Gastroesophageal sphincter (tissue), 4 donors: ENCODE measurements around the gene TM4SF18. TPM values are rescaled to one million over a fixed set of nuclear protein-coding genes. Genes with fewer than 3 reads are reported as not detected.
"Not testable (repeated sequence)": the region's sequence is repeated elsewhere in the genome, so short reads cannot be mapped to it uniquely, and the experiment has no call there.

Source experiments
- ATAC-seq: fragments of 150-250 bp; one replicate; pipeline ENCODE4 v1.9.1; 2016; ENCODE audit warnings: mild to moderate bottlenecking, moderate library complexity
- H3K27ac ChIP-seq, 4 donors: fragments of 200-600 bp; sonication (generic) in 3 of 4; 1 replicate in 3 of 4; 2 replicates in 1 of 4; pipeline ENCODE4 v1.5.1; 2016 to 2019
- H3K27me3 ChIP-seq: fragments of 200-600 bp; sonication (generic); one replicate; pipeline ENCODE4 v1.5.1; 2019
- H3K36me3 ChIP-seq, 2 donors: fragments of 200-600 bp; sonication (generic); one replicate each; pipeline ENCODE4 v1.5.1; 2019; ENCODE audit warnings: control low read depth in 1 of 2
- H3K4me1 ChIP-seq, 3 donors: fragments of 200-600 bp; sonication (generic); 1 replicate in 2 of 3; 2 replicates in 1 of 3; pipeline ENCODE4 v1.5.1; 2016 to 2019; ENCODE audit warnings: control low read depth in 2 of 3
- H3K4me3 ChIP-seq, 2 donors: fragments of 200-600 bp; sonication (generic); one replicate each; pipeline ENCODE4 v1.5.1; 2019; ENCODE audit warnings: mild to moderate bottlenecking in 1 of 2, moderate library complexity in 1 of 2
- H3K9me3 ChIP-seq, 3 donors: fragments of 200-600 bp; sonication (generic); one replicate each; pipeline ENCODE4 v1.5.1; 2017 to 2019; ENCODE audit warnings: control low read depth in 2 of 3
- EP300 ChIP-seq: sonication (generic); formaldehyde crosslinking; IDR thresholded peaks from one replicate; pipeline ENCODE4 v1.6.1; 2017; ENCODE audit warnings: antibody characterized with exemption, mild to moderate bottlenecking
- POLR2A ChIP-seq, 2 donors: fragments of 450-650 bp; IDR thresholded peaks; one replicate each; pipeline ENCODE4 v1.6.1; 2017; ENCODE audit warnings: antibody characterized with exemption in 2 of 2, mild to moderate bottlenecking in 2 of 2, moderate library complexity in 1 of 2
- POLR2AphosphoS5 ChIP-seq: sonication (generic); formaldehyde crosslinking; IDR thresholded peaks from one replicate; pipeline ENCODE4 v1.6.1; 2017; ENCODE audit warnings: antibody characterized with exemption
- WGBS, 2 donors: methylation state at CpG; one replicate each; pipeline ENCODE4 v1.1.5; 2018; ENCODE audit warnings: low coverage in 1 of 2; 5-methylcytosine and 5-hydroxymethylcytosine counted together
- total RNA-seq, 4 donors: library from RNA; depleted of rRNA; stranded (reverse); fragments of >200 nt; gene quantifications; one replicate each; pipeline ENCODE4 v1.1.0, GENCODE V29; 2016
- TF ChIP-seq, protein P1 (sequence below), 4 experiments: fragments of 200-600 bp in 2 of 4; fragments of 450-650 bp in 2 of 4; sonication (generic) in 1 of 4; IDR thresholded peaks; one replicate each; pipeline ENCODE4 v1.5.1; 2017 to 2019; ENCODE audit warnings: antibody characterized with exemption in 4 of 4, mild to moderate bottlenecking in 2 of 4, moderate library complexity in 2 of 4

The TM4SF18 gene, protein sequence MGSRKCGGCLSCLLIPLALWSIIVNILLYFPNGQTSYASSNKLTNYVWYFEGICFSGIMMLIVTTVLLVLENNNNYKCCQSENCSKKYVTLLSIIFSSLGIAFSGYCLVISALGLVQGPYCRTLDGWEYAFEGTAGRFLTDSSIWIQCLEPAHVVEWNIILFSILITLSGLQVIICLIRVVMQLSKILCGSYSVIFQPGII
- 10 to 100 TPM in 1 of 4 donors, 1 to 10 TPM in 3; 1.7 to 10.2 (median 7.1) TPM for total RNA-seq

DNA sequence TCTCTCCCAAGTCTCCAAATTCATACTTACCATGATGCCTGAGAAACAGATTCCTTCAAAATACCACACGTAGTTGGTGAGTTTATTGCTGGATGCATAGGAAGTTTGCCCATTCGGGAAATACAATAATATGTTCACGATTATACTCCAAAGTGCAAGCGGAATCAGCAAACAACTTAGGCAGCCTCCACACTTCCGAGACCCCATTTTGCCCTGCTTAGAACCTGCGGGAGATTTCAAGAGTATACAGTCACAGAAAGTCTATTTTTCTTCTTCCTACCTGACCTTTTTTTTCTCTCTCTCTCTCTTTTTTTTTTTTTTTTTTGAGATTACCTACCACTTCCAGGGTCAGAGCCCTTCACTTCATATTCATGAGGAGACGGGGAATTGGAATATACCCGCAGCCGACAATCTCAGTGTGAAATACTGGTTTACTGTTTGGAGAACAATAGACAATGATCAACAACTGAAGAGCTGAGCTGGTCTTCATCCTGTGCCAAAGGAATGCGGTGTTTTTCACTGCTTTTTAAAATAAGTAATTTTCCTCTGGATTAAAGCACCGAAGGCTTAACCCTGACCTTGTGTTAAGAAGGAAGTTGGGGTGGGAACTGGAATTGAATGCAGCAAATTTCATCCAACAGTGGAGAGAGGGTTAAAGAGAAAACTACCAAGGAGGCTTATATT is at the start of gene TM4SF18:
TSS of gene TM4SF18 (minus strand) at position 461 of the 684 bp plus-strand sequence. CDS start at position 207, 254 bp downstream.
- H3K27ac ChIP-seq: peak within 1 kb of the TSS in 3 of 4 donors; percentile 33 to 48 (median 39)
- H3K27me3 ChIP-seq: no peaks in the 10 kb centered on the region
- H3K4me3 ChIP-seq: peak within 1 kb of the TSS; percentile 10 to 17
- H3K4me1 ChIP-seq: no peaks in the 10 kb centered on the region
- TF ChIP-seq EP300 (no peak), POLR2AphosphoS5 (no peak), POLR2A (IDR thresholded peaks at IDR 0.05) (no peak)
- TF ChIP-seq, protein P1, sequence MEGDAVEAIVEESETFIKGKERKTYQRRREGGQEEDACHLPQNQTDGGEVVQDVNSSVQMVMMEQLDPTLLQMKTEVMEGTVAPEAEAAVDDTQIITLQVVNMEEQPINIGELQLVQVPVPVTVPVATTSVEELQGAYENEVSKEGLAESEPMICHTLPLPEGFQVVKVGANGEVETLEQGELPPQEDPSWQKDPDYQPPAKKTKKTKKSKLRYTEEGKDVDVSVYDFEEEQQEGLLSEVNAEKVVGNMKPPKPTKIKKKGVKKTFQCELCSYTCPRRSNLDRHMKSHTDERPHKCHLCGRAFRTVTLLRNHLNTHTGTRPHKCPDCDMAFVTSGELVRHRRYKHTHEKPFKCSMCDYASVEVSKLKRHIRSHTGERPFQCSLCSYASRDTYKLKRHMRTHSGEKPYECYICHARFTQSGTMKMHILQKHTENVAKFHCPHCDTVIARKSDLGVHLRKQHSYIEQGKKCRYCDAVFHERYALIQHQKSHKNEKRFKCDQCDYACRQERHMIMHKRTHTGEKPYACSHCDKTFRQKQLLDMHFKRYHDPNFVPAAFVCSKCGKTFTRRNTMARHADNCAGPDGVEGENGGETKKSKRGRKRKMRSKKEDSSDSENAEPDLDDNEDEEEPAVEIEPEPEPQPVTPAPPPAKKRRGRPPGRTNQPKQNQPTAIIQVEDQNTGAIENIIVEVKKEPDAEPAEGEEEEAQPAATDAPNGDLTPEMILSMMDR (IDR thresholded peaks at IDR 0.05): no peak
- no peaks in the 10 kb centered on the region for H3K36me3 ChIP-seq
- 66 to 72% methylated on average over 8 to 11 of the region's 11 CpGs for WGBS, 2 donors
- H3K9me3 ChIP-seq: no peaks in the 10 kb centered on the region
- ATAC-seq: no peak

DNA sequence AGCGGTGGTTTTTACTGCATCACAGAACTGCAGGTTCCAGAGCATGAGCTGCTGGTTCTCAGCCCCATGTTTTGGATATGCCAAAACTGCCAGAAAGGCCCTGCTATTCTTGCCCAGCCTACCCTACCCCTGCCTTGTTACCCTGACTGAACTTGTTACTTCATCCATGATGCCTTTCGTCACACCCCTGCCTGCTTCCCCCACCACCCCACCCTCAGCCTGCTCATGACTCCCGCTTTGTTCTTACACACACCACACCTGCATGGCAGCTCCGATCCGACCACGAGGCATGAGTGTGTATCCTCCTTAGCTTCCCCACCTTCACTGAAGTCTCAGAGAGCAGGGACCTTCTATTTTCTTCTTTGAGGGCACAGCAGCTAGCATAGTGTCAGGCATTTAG is 49.1 kb upstream of the TM4SF18 start:
- WGBS, 2 donors: 80 to 100% methylated on average over 1 to 3 of the region's 6 CpGs
- no peak for ATAC-seq

DNA sequence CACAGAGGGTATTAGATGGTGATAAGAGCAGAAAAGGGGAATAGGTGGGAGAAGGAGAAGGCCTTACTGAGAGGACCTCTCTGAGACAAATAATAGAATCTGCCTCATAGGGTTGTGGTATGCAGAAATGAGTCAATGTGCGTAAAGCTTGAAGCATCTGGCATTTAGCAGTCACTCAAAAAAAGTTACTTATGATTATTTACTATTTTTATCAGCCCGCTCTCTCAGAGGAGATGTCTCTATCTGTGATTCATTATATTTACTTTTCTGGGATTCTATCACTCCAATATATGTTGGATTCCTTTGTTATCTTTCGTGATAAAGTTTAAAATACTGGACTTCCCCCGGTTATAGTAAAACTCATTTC is 48.6 kb upstream of the TM4SF18 start:
- Histone ChIP-seq H3K9me3 (no peaks in the 10 kb centered on the region), H3K27me3 (no peaks in the 10 kb centered on the region), H3K4me1 (peaks cover 4 to 40% (median 16%) of the 10 kb centered on the region in 3 donors), H3K4me3 (no peak overlapping the region), H3K36me3 (no peaks in the 10 kb centered on the region), H3K27ac (peak overlapping the region in 1 of 4 donors; percentile 10)
- ATAC-seq: no peak
- WGBS, 2 donors: 55 to 75% methylated on average over 4 of the region's 4 CpGs
- TF ChIP-seq EP300: no peak
- TF ChIP-seq, protein P1 (IDR thresholded peaks at IDR 0.05): no peak
- TF ChIP-seq POLR2AphosphoS5: no peak
- TF ChIP-seq POLR2A (IDR thresholded peaks at IDR 0.05): no peak

More for the DNA sequence above, 49.1 kb upstream of the TM4SF18 start:
- no peaks in the 10 kb centered on the region for H3K27me3 ChIP-seq
- H3K36me3 ChIP-seq: no peaks in the 10 kb centered on the region
- peaks cover 8 to 42% (median 19%) of the 10 kb centered on the region in 3 donors for H3K4me1 ChIP-seq
- TF ChIP-seq, protein P1 (IDR thresholded peaks at IDR 0.05): no peak
- TF ChIP-seq POLR2A (IDR thresholded peaks at IDR 0.05): no peak
- no peak for TF ChIP-seq POLR2AphosphoS5
- TF ChIP-seq EP300: no peak
- peak overlapping the region in 1 of 4 donors; percentile 10 for H3K27ac ChIP-seq
- no peaks in the 10 kb centered on the region for H3K9me3 ChIP-seq
- H3K4me3 ChIP-seq: no peak overlapping the region

DNA sequence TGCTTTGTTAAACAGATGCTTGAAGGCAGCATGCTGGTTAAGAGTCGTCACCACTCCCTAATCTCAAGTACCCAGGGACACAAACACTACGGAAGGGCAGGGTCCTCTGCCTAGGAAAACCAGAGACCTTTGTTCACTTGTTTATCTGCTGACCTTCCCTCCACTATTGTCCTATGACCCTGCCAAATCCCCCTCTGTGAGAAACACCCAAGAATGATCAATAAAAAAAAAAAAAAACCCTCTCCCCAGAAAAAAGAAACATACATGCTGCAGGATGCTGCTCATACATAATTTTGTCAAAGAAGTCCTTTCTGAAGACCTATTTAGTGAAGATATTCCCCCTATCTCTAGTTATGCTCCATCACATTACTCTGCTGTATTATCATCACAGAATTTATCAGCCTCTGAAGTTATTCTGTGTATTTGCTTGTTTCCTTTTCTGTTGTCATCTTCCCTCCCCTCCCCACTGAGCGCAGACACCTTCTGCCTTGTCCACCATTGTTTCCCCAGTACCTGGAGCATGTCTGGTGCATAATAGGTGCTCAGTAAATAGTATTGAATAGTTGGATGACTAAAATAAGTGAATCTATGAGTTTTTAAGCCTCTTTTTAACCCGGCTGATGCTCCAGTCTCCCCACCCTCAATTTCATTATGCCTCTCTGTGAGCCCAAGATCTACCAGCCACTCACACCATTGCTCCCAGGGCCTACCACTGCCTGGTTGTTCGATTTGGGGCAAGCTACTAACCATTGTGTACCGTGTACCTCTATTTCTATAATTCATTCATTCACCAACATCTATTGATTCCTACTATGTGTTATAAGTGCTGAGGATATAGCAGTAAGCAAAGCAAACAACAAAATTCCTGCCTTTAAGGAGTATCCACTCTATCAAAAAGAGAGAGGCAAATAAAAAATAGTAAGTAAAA is 48.0 kb upstream of the TM4SF18 start:
- Histone ChIP-seq H3K27ac (no peak overlapping the region), H3K27me3 (no peaks in the 10 kb centered on the region), H3K4me1 (peaks cover 3 to 40% (median 9%) of the 10 kb centered on the region in 3 donors), H3K9me3 (no peaks in the 10 kb centered on the region), H3K36me3 (no peaks in the 10 kb centered on the region), H3K4me3 (no peak overlapping the region)
- TF ChIP-seq POLR2A (IDR thresholded peaks at IDR 0.05) (no peak), POLR2AphosphoS5 (no peak), EP300 (no peak)
- TF ChIP-seq, protein P1 (IDR thresholded peaks at IDR 0.05): no peak
- WGBS, 2 donors: 84% methylated on average over 4 to 5 of the region's 6 CpGs
- ATAC-seq: no peak

DNA sequence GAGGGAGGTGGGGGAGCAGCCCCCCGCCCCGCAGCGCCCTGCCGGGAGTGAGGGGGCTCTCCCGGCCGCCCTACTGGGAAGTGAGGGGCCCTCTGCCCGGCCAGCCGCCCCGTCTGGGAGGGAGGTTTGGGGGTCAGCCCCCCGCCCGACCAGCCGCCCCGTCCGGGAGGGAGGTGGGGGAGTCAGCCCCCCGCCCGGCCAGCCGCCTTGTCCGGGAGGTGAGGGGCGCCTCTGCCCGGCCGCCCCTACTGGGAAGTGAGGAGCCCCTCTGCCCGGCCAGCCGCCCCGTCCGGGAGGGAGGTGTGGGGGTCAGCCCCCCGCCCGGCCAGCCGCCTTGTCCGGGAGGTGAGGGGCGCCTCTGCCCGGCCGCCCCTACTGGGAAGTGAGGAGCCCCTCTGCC is 46.8 kb upstream of the TM4SF18 start:
- WGBS, 2 donors: no CpG with 5 or more reads among the region's 32 CpGs

More for the DNA sequence above, 46.8 kb upstream of the TM4SF18 start:
- not testable (repeated sequence) for H3K36me3 ChIP-seq, H3K27me3 ChIP-seq, H3K9me3 ChIP-seq, H3K4me3 ChIP-seq, H3K27ac ChIP-seq, ATAC-seq
- H3K4me1 ChIP-seq: peaks cover 0 to 32% (median 5%) of the 10 kb centered on the region in 3 donors
